ENCODE data around the gene ATXN7L2. TPM values are rescaled to one million over a fixed set of nuclear protein-coding genes. Genes with fewer than 3 reads are reported as not detected.
A peak's percentile ranks its signal among the peaks of the same experiment; 100 is the strongest.

The ATXN7L2 gene
- total RNA-seq, 6 experiments from 2014 or later: 5.6 to 7.3 (median 6.4) TPM

- no peak for DNase-seq
- TF ChIP-seq CTCF (IDR thresholded peaks at IDR 0.05): no peak
- H3K27me3 Mint-ChIP-seq (ENCODE audit: insufficient read depth): peaks cover 3% of the 10 kb centered on the region; the same call in 1 of the 2 replicates
- peak overlapping the region; percentile 71 for H3K4me3 Mint-ChIP-seq
- H3K9me3 Mint-ChIP-seq: no peaks in the 10 kb centered on the region
- H3K27ac Mint-ChIP-seq: peak overlapping the region; percentile 85
- H3K4me1 Mint-ChIP-seq (ENCODE audit: low read depth): peaks cover 68% of the 10 kb centered on the region
- no peaks in the 10 kb centered on the region; the same call in 1 of the 2 replicates for H3K36me3 Mint-ChIP-seq (ENCODE audit: low read depth)
Observed at GRCh38 chr1:109499081-109499480, 15.4 kb downstream of the ATXN7L2 start.

- Mint-ChIP-seq H3K4me1 (ENCODE audit: low read depth) (peaks cover 60% of the 10 kb centered on the region), H3K4me3 (peak overlapping the region; percentile 71), H3K36me3 (ENCODE audit: low read depth) (no peaks in the 10 kb centered on the region; the same call in 1 of the 2 replicates), H3K9me3 (no peaks in the 10 kb centered on the region), H3K27me3 (ENCODE audit: insufficient read depth) (peaks cover 3% of the 10 kb centered on the region; the same call in 1 of the 2 replicates), H3K27ac (peak overlapping the region; percentile 85)
- DNase-seq: peak; percentile 73
- TF ChIP-seq CTCF (IDR thresholded peaks at IDR 0.05): peak; percentile 79
Observed at GRCh38 chr1:109499661-109500536, 16.2 kb downstream of the ATXN7L2 start.

- H3K27me3 Mint-ChIP-seq (ENCODE audit: insufficient read depth): peaks cover 4% of the 10 kb centered on the region
- peak overlapping the region; percentile 40; the same call in 1 of the 2 replicates for H3K4me3 Mint-ChIP-seq
- H3K4me1 Mint-ChIP-seq (ENCODE audit: low read depth): peaks cover 57% of the 10 kb centered on the region
- TF ChIP-seq CTCF (IDR thresholded peaks at IDR 0.05): no peak
- no peaks in the 10 kb centered on the region for H3K9me3 Mint-ChIP-seq
- peak overlapping the region; percentile 47; the same call in 1 of the 2 replicates for H3K27ac Mint-ChIP-seq
- peak; percentile 81 for DNase-seq
- no peaks in the 10 kb centered on the region for H3K36me3 Mint-ChIP-seq (ENCODE audit: low read depth)
Observed at GRCh38 chr1:109500941-109501381, 17.3 kb downstream of the ATXN7L2 start.

- peaks cover 54% of the 10 kb centered on the region for H3K4me1 Mint-ChIP-seq (ENCODE audit: low read depth)
- no peaks in the 10 kb centered on the region for H3K9me3 Mint-ChIP-seq
- TF ChIP-seq CTCF (IDR thresholded peaks at IDR 0.05): no peak
- no peak overlapping the region for H3K27ac Mint-ChIP-seq
- H3K27me3 Mint-ChIP-seq (ENCODE audit: insufficient read depth): peaks cover 4% of the 10 kb centered on the region
- H3K36me3 Mint-ChIP-seq (ENCODE audit: low read depth): no peaks in the 10 kb centered on the region
- H3K4me3 Mint-ChIP-seq: peak overlapping the region; percentile 31; the same call in 1 of the 2 replicates
- DNase-seq: no peak
Observed at GRCh38 chr1:109501644-109502363, 18.1 kb downstream of the ATXN7L2 start.

GRCh38 chr1:109502364-109502851 is 18.7 kb downstream of the ATXN7L2 start:
- H3K36me3 Mint-ChIP-seq (ENCODE audit: low read depth): no peaks in the 10 kb centered on the region
- no peak overlapping the region for H3K4me3 Mint-ChIP-seq

More at GRCh38 chr1:109502364-109502851, 18.7 kb downstream of the ATXN7L2 start:
- Mint-ChIP-seq H3K27me3 (ENCODE audit: insufficient read depth) (peaks cover 4% of the 10 kb centered on the region), H3K27ac (no peak overlapping the region), H3K4me1 (ENCODE audit: low read depth) (peaks cover 54% of the 10 kb centered on the region), H3K9me3 (no peaks in the 10 kb centered on the region)
- TF ChIP-seq CTCF (IDR thresholded peaks at IDR 0.05): no peak
- DNase-seq: no peak

Measured in HFFc6 (cell line).